ENCODE data around the gene APOO. TPM values are rescaled to one million over a fixed set of nuclear protein-coding genes. Genes with fewer than 3 reads are reported as not detected.

The APOO gene
- total and polyA plus RNA-seq, 9 donors, result 6.0 to 39.5 (median 13.3) TPM

DNA sequence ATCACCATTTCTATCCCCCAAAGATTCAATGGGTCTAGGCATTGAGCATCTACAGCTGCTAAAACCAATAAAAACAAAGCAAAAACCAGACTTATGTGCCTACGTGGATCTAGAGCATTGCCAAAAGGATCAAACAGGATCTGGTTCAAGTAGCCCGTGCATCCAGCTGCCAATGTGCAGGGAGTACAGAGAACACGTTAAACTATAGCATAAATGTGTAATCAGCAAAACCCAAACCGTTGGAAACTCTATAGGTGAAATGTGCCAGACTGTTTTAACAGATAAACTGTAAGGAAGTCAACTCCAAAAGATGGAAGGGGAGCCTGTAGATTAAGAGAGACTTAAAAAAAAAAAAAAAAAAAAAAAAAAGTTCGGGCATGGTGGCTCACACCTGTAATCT, 58.5 kb downstream of the APOO start:
- H3K27ac ChIP-seq, result no peak overlapping the region
- no peaks in the 10 kb centered on the region for H3K36me3 ChIP-seq
- H3K4me1 ChIP-seq (ENCODE audit: insufficient read depth), result no peaks in the 10 kb centered on the region
- H3K27me3 ChIP-seq, result no peaks in the 10 kb centered on the region
- 82 to 86% (median 84%) methylated on average over 5 of the region's 5 CpGs for WGBS, 3 donors
- intact Hi-C loops (cut with DNase I), result loop anchor here in 1 of 4 donors (5.0 kb wide), 1 partner anchor 1083 kb away; no protein-coding TSS in a partner anchor
- DNase-seq, result no peak
- H3K4me3 ChIP-seq, result no peak overlapping the region
- no peaks in the 10 kb centered on the region for H3K9me3 ChIP-seq
- no peak for TF ChIP-seq POLR2A (IDR thresholded peaks at IDR 0.05)
- no peak for TF ChIP-seq EP300 (IDR thresholded peaks at IDR 0.05)
- TF ChIP-seq, protein P1, sequence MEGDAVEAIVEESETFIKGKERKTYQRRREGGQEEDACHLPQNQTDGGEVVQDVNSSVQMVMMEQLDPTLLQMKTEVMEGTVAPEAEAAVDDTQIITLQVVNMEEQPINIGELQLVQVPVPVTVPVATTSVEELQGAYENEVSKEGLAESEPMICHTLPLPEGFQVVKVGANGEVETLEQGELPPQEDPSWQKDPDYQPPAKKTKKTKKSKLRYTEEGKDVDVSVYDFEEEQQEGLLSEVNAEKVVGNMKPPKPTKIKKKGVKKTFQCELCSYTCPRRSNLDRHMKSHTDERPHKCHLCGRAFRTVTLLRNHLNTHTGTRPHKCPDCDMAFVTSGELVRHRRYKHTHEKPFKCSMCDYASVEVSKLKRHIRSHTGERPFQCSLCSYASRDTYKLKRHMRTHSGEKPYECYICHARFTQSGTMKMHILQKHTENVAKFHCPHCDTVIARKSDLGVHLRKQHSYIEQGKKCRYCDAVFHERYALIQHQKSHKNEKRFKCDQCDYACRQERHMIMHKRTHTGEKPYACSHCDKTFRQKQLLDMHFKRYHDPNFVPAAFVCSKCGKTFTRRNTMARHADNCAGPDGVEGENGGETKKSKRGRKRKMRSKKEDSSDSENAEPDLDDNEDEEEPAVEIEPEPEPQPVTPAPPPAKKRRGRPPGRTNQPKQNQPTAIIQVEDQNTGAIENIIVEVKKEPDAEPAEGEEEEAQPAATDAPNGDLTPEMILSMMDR (IDR thresholded peaks at IDR 0.05), result no peak

DNA sequence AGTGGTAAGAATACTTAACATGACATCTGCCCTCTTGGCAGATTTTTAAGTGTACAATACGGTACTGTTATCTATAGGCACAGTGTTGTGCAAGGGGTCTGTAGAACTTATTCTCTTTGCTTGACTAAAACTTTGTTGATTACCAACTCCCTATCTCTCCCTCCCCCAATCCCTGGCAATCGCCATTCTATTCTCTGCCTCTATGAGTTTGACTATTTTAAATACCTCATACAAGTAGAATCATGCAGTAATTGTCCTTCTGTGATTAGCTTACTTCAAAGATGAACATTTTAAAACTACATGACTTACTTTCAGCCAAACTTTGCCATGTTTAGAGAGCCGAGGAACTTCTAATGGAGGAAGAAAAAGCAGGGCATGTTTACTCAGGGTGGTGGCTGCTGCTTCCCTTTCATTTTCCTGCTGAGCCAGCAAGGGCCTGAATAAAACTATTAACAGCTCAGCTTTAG, 62.4 kb downstream of the APOO start:
- DNase-seq, result no peak
- Histone ChIP-seq H3K4me1 (ENCODE audit: insufficient read depth) (no peaks in the 10 kb centered on the region), H3K27ac (peak overlapping the region in 1 of 2 donors; percentile 1), H3K4me3 (no peak overlapping the region), H3K27me3 (no peaks in the 10 kb centered on the region), H3K36me3 (no peaks in the 10 kb centered on the region), H3K9me3 (no peaks in the 10 kb centered on the region)
- WGBS, 3 donors, result 29 to 40% (median 31%) methylated on average over 3 of the region's 3 CpGs
- intact Hi-C loops (cut with DNase I), result loop anchor here in 1 of 4 donors (5.0 kb wide), 1 partner anchor 1087 kb away; no protein-coding TSS in a partner anchor
- TF ChIP-seq EP300 (IDR thresholded peaks at IDR 0.05) (no peak), POLR2A (IDR thresholded peaks at IDR 0.05) (no peak)
- TF ChIP-seq, protein P1 (IDR thresholded peaks at IDR 0.05), result no peak

DNA sequence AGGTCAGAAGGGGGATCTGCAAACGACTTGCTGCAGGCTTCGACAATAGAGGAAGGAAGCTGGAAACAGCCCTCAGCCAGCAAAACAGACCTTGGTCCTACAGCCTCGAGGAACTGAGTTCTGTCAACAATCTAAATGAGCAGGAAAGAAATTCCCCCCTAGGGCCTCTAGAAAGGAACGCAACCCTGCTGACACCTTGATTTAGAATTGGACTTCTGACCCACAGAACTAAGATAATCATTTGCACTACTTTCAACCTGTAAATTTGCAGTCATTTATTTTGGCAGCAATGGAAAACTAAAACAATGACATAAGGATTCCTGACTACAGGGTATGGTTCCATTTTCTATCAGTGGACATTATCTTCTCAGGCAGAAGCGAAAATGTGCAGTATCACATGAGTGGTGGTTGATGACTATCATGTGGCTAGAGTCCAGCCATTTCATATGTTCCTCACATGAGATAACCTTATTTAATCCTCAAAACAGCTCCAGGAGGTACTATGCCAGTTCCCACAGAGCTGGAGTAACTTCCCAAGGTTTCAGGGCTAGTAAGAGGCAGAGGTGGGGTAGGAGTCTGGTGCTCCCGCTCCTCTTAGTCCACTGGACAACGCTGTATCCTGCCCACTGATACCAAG, 63.1 kb downstream of the APOO start:
- H3K4me1 ChIP-seq (ENCODE audit: insufficient read depth), result no peaks in the 10 kb centered on the region
- no peaks in the 10 kb centered on the region for H3K27me3 ChIP-seq
- H3K9me3 ChIP-seq, result no peaks in the 10 kb centered on the region
- no peak overlapping the region for H3K4me3 ChIP-seq
- TF ChIP-seq EP300 (IDR thresholded peaks at IDR 0.05), result no peak
- TF ChIP-seq, protein P1 (IDR thresholded peaks at IDR 0.05), result no peak
- no peak for TF ChIP-seq POLR2A (IDR thresholded peaks at IDR 0.05)
- H3K36me3 ChIP-seq, result no peaks in the 10 kb centered on the region
- no peak for DNase-seq
- intact Hi-C loops (cut with DNase I), result loop anchor here in 1 of 4 donors (5.0 kb wide), 1 partner anchor 1088 kb away; no protein-coding TSS in a partner anchor
- H3K27ac ChIP-seq, result peak overlapping the region in 1 of 2 donors; percentile 25
- 36 to 49% (median 41%) methylated on average over 7 of the region's 7 CpGs for WGBS, 3 donors

DNA sequence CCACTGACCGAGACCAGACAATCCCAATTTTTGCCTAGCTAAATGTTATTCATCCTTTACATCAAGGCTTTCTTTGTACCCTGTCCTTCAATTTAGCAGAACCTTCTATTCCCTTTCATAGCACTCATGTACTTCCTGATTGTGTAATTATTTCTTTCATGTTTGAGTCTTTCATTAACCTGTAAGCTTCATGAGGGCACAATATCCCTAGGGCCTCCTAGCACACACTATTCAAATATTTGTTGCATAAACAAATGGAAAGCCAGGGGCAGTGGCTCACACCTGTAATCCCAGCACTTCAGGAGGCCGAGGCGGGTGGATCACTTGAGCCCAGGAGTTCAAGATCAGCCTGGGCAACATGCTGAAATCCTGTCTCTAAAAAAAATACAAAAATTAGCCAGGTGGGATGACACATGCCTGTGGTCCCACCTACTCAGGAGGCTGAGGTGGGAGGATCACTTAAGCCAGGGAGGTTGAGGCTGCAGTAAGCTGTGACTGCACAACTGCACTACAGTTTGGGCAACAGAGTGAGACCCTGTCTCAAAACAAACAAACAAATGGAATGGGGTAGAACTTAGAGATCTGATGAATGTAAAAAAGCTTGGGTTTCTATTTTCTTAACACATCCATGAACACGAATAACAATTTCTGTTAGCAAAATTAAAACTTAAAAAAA, 65.8 kb downstream of the APOO start:
- Histone ChIP-seq H3K27me3 (no peaks in the 10 kb centered on the region), H3K27ac (no peak overlapping the region), H3K36me3 (no peaks in the 10 kb centered on the region), H3K9me3 (no peaks in the 10 kb centered on the region), H3K4me3 (no peak overlapping the region), H3K4me1 (ENCODE audit: insufficient read depth) (no peaks in the 10 kb centered on the region)
- DNase-seq, result no peak
- intact Hi-C loops (cut with DNase I), result no loop called here
- WGBS, 3 donors, result 83 to 85% (median 83%) methylated on average over 4 of the region's 4 CpGs
- TF ChIP-seq, protein P1 (IDR thresholded peaks at IDR 0.05), result no peak
- TF ChIP-seq POLR2A (IDR thresholded peaks at IDR 0.05) (no peak), EP300 (IDR thresholded peaks at IDR 0.05) (no peak)
